GM12878 (cell line): ENCODE data around the gene TSHR. TPM values are rescaled to one million over a fixed set of nuclear protein-coding genes. Genes with fewer than 3 reads are reported as not detected.
A peak's percentile ranks its signal among the peaks of the same experiment; 100 is the strongest.

ENCODE experiments used
- ATAC-seq: fragments of 200-7000 bp; cut with Tn5 transposase; 3 replicates; pipeline ENCODE4 v1.9.1; 2020; ENCODE audit warnings: mild to moderate bottlenecking, moderate library complexity
- BruUV-seq: library from RNA; stranded (reverse); fragments of 400-500 nt; replicated peaks from 2 replicates; lab custom pipeline; 2021; lab: Mats Ljungman, UMichigan
- CTCF ChIA-PET: fragments of 300-600 bp; sonication (Branson Sonifier 250); formaldehyde crosslinking; extraction: SDS; loops from one replicate; lab custom pipeline; 2021; ENCODE audit warnings: inconsistent platforms; lab: Yijun Ruan, JAX
- POLR2A ChIA-PET: fragments of 350-600 bp; formaldehyde crosslinking; extraction: SDS; loops from one replicate; lab custom pipeline; 2021; ENCODE audit warnings: inconsistent platforms; lab: Charles Lee
- RAD21 ChIA-PET: fragments of 300-600 bp; sonication (Branson Sonifier 250); formaldehyde crosslinking; loops from one replicate; lab custom pipeline; 2023; ENCODE audit warnings: antibody characterized with exemption; ENCODE audit not compliant: unreplicated experiment; lab: Charles Lee
- SMC1A ChIA-PET: fragments of 300-600 bp; sonication (Branson Sonifier 250); formaldehyde crosslinking; loops from one replicate; lab custom pipeline; 2023; ENCODE audit not compliant: unreplicated experiment, uncharacterized antibody; lab: Charles Lee
- DNase-seq: peaks from one replicate; pipeline ENCODE4 v3.0.0-alpha.2; 2011; ENCODE audit warnings: low read depth, low spot score
- FAIRE-seq: peaks from 3 replicates; lab custom pipeline; 2011; peaks lifted over from hg19 to GRCh38; lab: Jason Lieb, UNC
- H2AFZ ChIP-seq: 2 replicates; pipeline ENCODE4 v1.6.0; 2011; ENCODE audit warnings: low read depth, low read length, control low read depth; ENCODE audit not compliant: control insufficient read depth
- H3K27ac ChIP-seq: 2 replicates; pipeline ENCODE4 v1.5.1; 2011; ENCODE audit warnings: control low read depth; ENCODE audit not compliant: control insufficient read depth, insufficient read depth
- H3K27me3 ChIP-seq, 2 experiments: replicated peaks in 1 of 2; 2 replicates each; pipeline versions ENCODE4 v1.6.0 to v1.6.1; 2011; ENCODE audit warnings: low read length in 1 of 2; ENCODE audit not compliant: control insufficient read depth in 2 of 2, insufficient read depth in 2 of 2
- H3K36me3 ChIP-seq, 2 experiments: 2 replicates each; pipeline ENCODE4 v1.5.1; 2011; ENCODE audit warnings: low read length in 1 of 2; ENCODE audit not compliant: control insufficient read depth in 2 of 2, insufficient read depth in 2 of 2
- H3K4me1 ChIP-seq: 2 replicates; pipeline ENCODE4 v1.6.1; 2011; ENCODE audit warnings: mild to moderate bottlenecking, low read length, moderate library complexity, mixed read lengths; ENCODE audit not compliant: control insufficient read depth, insufficient read depth
- H3K4me2 ChIP-seq: 2 replicates; pipeline ENCODE4 v1.6.0; 2011; ENCODE audit warnings: control low read depth; ENCODE audit not compliant: control insufficient read depth, insufficient read depth
- H3K4me3 ChIP-seq: fragments of 200-600 bp; sonication (generic); 2 replicates; pipeline ENCODE4 v1.5.1; 2016
- H3K79me2 ChIP-seq: 2 replicates; pipeline ENCODE4 v1.6.0; 2011; ENCODE audit warnings: low read length; ENCODE audit not compliant: control insufficient read depth, insufficient read depth
- H3K9ac ChIP-seq: 2 replicates; pipeline ENCODE4 v1.8.0; 2011; ENCODE audit warnings: low read length, control low read depth, mixed read lengths; ENCODE audit not compliant: control insufficient read depth, insufficient read depth
- H3K9me3 ChIP-seq: replicated peaks from 3 replicates; pipeline ENCODE4 v1.5.1; 2011; ENCODE audit warnings: mild to moderate bottlenecking, low read length; ENCODE audit not compliant: control insufficient read depth, insufficient read depth
- H4K20me1 ChIP-seq: 2 replicates; pipeline ENCODE4 v1.6.0; 2011; ENCODE audit not compliant: control insufficient read depth, insufficient read depth
- ATF2 ChIP-seq: IDR thresholded peaks from 2 replicates; pipeline ENCODE4 v1.6.1; 2012; ENCODE audit warnings: low read length, inconsistent platforms
- JUND ChIP-seq: IDR thresholded peaks from 2 replicates; pipeline ENCODE4 v1.6.1; 2012; ENCODE audit warnings: low read depth, mild to moderate bottlenecking, low read length, improper control_type of control experiment, moderate library complexity
- MEF2B ChIP-seq: fragments of 450-650 bp; IDR thresholded peaks from 2 replicates; pipeline ENCODE4 v1.6.1; 2018; ENCODE audit warnings: mild to moderate bottlenecking, moderate library complexity; ENCODE audit not compliant: partially characterized antibody, poor library complexity, severe bottlenecking
- MTA3 ChIP-seq: IDR thresholded peaks from 2 replicates; pipeline ENCODE4 v1.6.1; 2012; ENCODE audit warnings: low read length, inconsistent platforms, borderline replicate concordance
- PRDM15 ChIP-seq: fragments of 450-650 bp; formaldehyde crosslinking; IDR thresholded peaks from 2 replicates; pipeline ENCODE4 v1.4.0; 2020; ENCODE audit warnings: mild to moderate bottlenecking, moderate library complexity
- RFX5 ChIP-seq: IDR thresholded peaks from 2 replicates; pipeline ENCODE4 v1.6.1; 2011; ENCODE audit warnings: low read depth, low read length, improper control_type of control experiment
- SP1 ChIP-seq: IDR thresholded peaks from one replicate; pipeline ENCODE4 v1.6.1; 2011; ENCODE audit warnings: low read depth, low read length
- WGBS: methylation state at CpG from one replicate; pipeline ENCODE4 v1.1.6; 2016; ENCODE audit warnings: low lambda C conversion rate; ENCODE audit not compliant: insufficient replicate concordance, insufficient coverage; ENCODE audit errors: missing lambda C conversion rate; 5-methylcytosine and 5-hydroxymethylcytosine counted together
- in situ Hi-C: fragments of 300-500 bp; cut with MboI; formaldehyde crosslinking; loops from 9 replicates; pipeline ENCODE4 v1.14.3; 2018; ENCODE audit warnings: mixed read lengths
- intact Hi-C: fragments of 100-400 bp; cut with micrococcal nuclease; formaldehyde crosslinking; loops from one replicate; pipeline ENCODE4 v1.14.2; 2022; ENCODE audit not compliant: unreplicated experiment
- polyA plus RNA-seq, 11 experiments: library from polyadenylated mRNA; depleted of rRNA in 4 of 11; unstranded in 6 of 11; stranded (reverse) in 5 of 11; fragments of >200 nt; fragmentation: Nextera tagmentation in 4 of 11; fragmentation: Illumina TruSeq in 1 of 11; extraction: Ambion mirVana in 4 of 11; extraction: Trizol in 1 of 11; gene quantifications; 1 replicate in 1 of 11; 2 replicates in 10 of 11; pipeline versions ENCODE4 v1.2.1 to v1.2.3, GENCODE V29; 2011 to 2016; ENCODE audit warnings: inconsistent platforms in 2 of 11, missing spikeins in 2 of 11, low read depth in 1 of 11
- total RNA-seq, 4 experiments: library from RNA; depleted of rRNA in 3 of 4; stranded (reverse); fragments of >200 nt in 3 of 4; fragmentation: Illumina TruSeq in 1 of 4; extraction: Trizol in 1 of 4; gene quantifications; 2 replicates each; pipeline versions ENCODE4 v1.2.1 to v1.2.3, GENCODE V29; 2013 to 2021
- TF ChIP-seq, protein P1 (sequence below): IDR thresholded peaks from 2 replicates; pipeline ENCODE4 v1.6.1; 2011; ENCODE audit warnings: mild to moderate bottlenecking, low read depth, low read length, moderate library complexity; ENCODE audit not compliant: insufficient replicate concordance

Gene TSHR
- total and polyA plus RNA-seq, 10 of the 15 experiments (the other 5 are each of a cell fraction or from before 2014, with no cell fraction given), result 0.06 to 0.31 TPM; not detected in 8

DNA sequence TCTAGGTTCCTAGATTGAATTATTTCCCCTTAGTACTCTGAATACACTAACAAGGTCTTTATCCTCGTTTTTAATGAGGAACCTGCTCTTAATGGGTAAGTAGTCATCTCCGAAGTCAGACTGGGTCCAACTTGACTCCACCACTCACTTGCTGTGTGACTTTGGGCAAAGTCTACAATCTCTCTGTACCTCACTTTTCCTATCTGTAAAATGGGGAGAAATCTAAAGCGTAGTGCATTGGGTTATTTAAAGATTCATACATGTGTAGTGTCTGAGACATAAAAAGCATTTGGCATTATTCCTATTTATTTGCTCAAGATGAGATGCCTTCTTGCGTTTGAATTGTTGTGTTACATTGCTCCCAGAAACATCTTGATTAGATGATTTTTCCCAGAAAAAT is 213.8 kb downstream of the TSHR start (continued):
- TF ChIP-seq PRDM15 (CRISPR knock-in tag) (no peak), JUND (no peak), MEF2B (no peak)

GRCh38 chr14:81169711-81170103 is 214.3 kb downstream of the TSHR start:
- ChIA-PET RAD21 (interaction anchor here (0.6 to 1.4 kb wide), 12 partner anchors 15 to 295 kb away, joined by 3 to 12 read pairs (median 4); partner anchors contain the start of genes CEP128, GTF2A1 and TSHR), CTCF (interaction anchor here (0.6 to 5.1 kb wide), 32 partner anchors 8 to 364 kb away, joined by 3 to 69 read pairs (median 5); partner anchors contain the start of genes CEP128, SEL1L and TSHR), SMC1A (interaction anchor here (0.7 to 3.3 kb wide), 14 partner anchors 10 to 307 kb away, joined by 3 to 26 read pairs (median 4); partner anchors contain the start of gene TSHR), POLR2A (interaction anchor here (1.0 to 1.5 kb wide), 4 partner anchors 15 to 299 kb away, joined by 3 to 7 read pairs (median 4); partner anchors contain the start of gene GTF2A1)
- peak overlapping the region; percentile 97 for H2AFZ ChIP-seq
- DNase-seq, result no peak
- FAIRE-seq, result no peak
- peaks cover 32% of the 10 kb centered on the region for H3K4me1 ChIP-seq
- peak overlapping the region; percentile 52 for H3K4me2 ChIP-seq
- H3K27me3 ChIP-seq, result no peaks in the 10 kb centered on the region
- H3K36me3 ChIP-seq, result no peaks in the 10 kb centered on the region
- no peaks in the 10 kb centered on the region for H3K79me2 ChIP-seq
- H3K9ac ChIP-seq, result peak overlapping the region; percentile 59
- H3K4me3 ChIP-seq, result peak overlapping the region; percentile 80
- ATAC-seq, result peak; percentile 53
- no peak for TF ChIP-seq SP1
- TF ChIP-seq JUND, result no peak
- TF ChIP-seq MTA3, result no peak
- TF ChIP-seq, protein P1, sequence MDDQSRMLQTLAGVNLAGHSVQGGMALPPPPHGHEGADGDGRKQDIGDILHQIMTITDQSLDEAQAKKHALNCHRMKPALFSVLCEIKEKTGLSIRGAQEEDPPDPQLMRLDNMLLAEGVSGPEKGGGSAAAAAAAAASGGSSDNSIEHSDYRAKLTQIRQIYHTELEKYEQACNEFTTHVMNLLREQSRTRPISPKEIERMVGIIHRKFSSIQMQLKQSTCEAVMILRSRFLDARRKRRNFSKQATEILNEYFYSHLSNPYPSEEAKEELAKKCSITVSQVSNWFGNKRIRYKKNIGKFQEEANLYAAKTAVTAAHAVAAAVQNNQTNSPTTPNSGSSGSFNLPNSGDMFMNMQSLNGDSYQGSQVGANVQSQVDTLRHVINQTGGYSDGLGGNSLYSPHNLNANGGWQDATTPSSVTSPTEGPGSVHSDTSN, result no peak
- no peak for TF ChIP-seq ATF2
- no peak for TF ChIP-seq RFX5
- BruUV-seq, result no TSS peak
- WGBS, result 23% methylated on average over 10 of the region's 10 CpGs
- H3K9me3 ChIP-seq, result no peaks in the 10 kb centered on the region
- H4K20me1 ChIP-seq, result no peaks in the 10 kb centered on the region
- intact Hi-C loops (loop anchor here (1.0 to 5.0 kb wide), 4 partner anchors 49 to 293 kb away; no protein-coding TSS in a partner anchor), in situ Hi-C loops (loop anchor here (5.0 kb wide), 1 partner anchor 172 kb away; no protein-coding TSS in a partner anchor)
- H3K27ac ChIP-seq, result peak overlapping the region; percentile 84; the same call in 1 of the 2 replicates
